C4-2B (cell line): ENCODE measurements around the gene PCDHGA1.

Experiments
- CTCF ChIP-seq: fragments of 450-650 bp; conservative IDR thresholded peaks from 2 replicates; pipeline ENCODE4 v1.5.1; 2017; ENCODE audit warnings: mild to moderate bottlenecking
- ZFX ChIP-seq: fragments of 450-650 bp; IDR thresholded peaks from 2 replicates; pipeline ENCODE4 v1.6.1; 2017

- TF ChIP-seq CTCF (no peak), ZFX (no peak)
These were observed 26.6 kb downstream of the PCDHGA1 start for GRCh38 chr5:141356950-141357349.
